Astrocyte of the cerebellum (primary cell): ENCODE measurements around the gene ADGB.

Experiments
- DNase-seq: peaks from one replicate; pipeline ENCODE4 v3.0.0-alpha.2; 2011; ENCODE audit warnings: low read depth
- H3K4me3 ChIP-seq: 2 replicates; pipeline ENCODE4 v1.5.1; 2011; ENCODE audit warnings: mild to moderate bottlenecking, low read depth, low read length, moderate library complexity
- in situ Hi-C: cut with HindIII; loops from 2 replicates; pipeline ENCODE4 v1.10.0; 2017; ENCODE audit warnings: low sequenced_read_pairs
- TF ChIP-seq, protein P1 (sequence below): IDR thresholded peaks from 2 replicates; pipeline ENCODE4 v1.5.1; 2012; ENCODE audit warnings: low read length, low read depth, moderate library complexity, mild to moderate bottlenecking; ENCODE audit errors: missing control alignments

ADGB gene

DNA sequence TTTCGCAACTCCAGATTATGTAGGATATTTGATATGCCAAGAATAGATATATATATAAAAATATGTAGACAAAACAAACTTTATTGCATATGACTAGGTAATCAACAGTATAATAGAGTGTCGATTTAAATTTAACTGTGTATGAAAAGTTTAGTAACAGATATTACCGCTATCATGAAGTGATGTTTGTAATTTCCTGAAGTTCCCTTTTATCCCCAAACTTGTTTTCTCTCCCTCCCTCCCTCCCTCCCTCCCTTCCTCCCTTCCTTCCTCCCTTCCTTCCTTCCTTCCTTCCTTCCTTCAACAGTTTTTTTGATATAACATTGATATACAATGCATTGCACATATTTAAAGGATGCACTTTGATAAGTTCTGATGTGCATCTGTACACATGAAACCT lies 15.2 kb downstream of the ADGB start:
- DNase-seq, result no peak
- TF ChIP-seq, protein P1, sequence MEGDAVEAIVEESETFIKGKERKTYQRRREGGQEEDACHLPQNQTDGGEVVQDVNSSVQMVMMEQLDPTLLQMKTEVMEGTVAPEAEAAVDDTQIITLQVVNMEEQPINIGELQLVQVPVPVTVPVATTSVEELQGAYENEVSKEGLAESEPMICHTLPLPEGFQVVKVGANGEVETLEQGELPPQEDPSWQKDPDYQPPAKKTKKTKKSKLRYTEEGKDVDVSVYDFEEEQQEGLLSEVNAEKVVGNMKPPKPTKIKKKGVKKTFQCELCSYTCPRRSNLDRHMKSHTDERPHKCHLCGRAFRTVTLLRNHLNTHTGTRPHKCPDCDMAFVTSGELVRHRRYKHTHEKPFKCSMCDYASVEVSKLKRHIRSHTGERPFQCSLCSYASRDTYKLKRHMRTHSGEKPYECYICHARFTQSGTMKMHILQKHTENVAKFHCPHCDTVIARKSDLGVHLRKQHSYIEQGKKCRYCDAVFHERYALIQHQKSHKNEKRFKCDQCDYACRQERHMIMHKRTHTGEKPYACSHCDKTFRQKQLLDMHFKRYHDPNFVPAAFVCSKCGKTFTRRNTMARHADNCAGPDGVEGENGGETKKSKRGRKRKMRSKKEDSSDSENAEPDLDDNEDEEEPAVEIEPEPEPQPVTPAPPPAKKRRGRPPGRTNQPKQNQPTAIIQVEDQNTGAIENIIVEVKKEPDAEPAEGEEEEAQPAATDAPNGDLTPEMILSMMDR, result no peak
- no peak overlapping the region for H3K4me3 ChIP-seq

DNA sequence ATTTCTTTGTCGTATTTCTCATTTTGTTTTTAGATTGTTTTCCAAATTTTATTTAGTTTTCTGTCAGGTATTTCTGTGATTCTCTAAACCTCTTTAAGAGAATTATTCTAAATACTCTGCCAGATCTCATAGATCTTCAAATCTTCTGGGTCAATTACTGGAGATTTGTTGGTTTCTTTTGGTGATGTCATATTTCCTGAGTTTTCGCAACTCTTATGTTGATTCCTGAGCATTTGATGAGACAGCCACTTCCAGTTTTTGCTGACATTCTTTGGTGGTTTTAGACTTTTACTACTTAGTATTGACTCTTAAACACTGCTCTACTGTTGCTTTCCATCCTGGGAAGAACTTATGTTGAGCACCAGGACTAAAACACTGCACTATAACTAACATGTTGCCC lies 21.9 kb downstream of the ADGB start:
- no peak for DNase-seq
- TF ChIP-seq, protein P1, result no peak
- no peak overlapping the region for H3K4me3 ChIP-seq
- in situ Hi-C loops, result no loop called here

More for the DNA sequence above, 15.2 kb downstream of the ADGB start:
- in situ Hi-C loops, result no loop called here

- TF ChIP-seq, protein P1, result no peak
- DNase-seq, result no peak
- H3K4me3 ChIP-seq, result no peak overlapping the region
- in situ Hi-C loops, result no loop called here
These were observed 29.6 kb downstream of the ADGB start for GRCh38 chr6:146628350-146628749.

GRCh38 chr6:146634022-146634421 lies 35.2 kb downstream of the ADGB start:
- TF ChIP-seq, protein P1, result no peak
- in situ Hi-C loops, result no loop called here
- DNase-seq, result no peak
- no peak overlapping the region for H3K4me3 ChIP-seq

DNA sequence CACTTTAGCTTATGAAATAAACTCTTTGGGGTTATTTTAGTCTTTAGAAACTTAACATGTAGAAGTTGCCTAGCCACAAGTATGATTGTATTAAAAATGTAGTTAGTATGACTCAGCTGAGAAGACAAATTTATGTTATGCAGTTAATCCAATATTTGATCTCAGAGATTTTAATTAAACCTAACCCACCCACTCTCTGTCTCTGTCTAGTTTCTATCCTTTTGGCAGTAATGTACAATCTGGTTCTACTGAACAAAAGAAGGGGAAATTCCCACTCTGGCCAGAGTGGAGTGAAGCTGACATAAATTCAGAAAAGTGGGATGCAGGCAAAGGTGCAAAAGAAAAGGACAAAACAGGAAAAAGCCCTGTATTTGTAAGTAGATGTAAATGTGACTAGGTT lies 36.4 kb downstream of the ADGB start:
- in situ Hi-C loops, result no loop called here
- no peak for DNase-seq
- no peak overlapping the region for H3K4me3 ChIP-seq
- TF ChIP-seq, protein P1, result no peak

DNA sequence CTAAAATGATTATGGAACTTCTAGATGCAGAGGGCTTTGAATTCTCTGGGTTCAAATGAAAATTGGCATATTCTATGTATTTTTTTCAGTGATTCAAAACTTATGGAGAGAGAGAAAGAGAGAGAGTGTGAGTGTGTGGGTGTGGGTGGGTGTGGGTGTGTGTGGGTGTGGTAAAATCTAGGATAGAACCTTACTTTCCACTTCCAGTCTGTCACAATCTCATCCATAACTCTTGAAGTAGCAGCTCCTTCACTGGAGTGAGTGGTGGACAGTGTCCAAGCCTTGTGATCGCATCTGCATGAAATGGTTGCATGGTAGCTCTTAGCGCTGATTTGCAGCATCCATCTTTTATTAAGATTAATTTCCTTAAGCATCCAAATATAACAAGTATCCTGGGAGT lies 37.7 kb downstream of the ADGB start:
- no peak overlapping the region for H3K4me3 ChIP-seq
- in situ Hi-C loops, result no loop called here

More for the DNA sequence above, 37.7 kb downstream of the ADGB start:
- no peak for DNase-seq
- TF ChIP-seq, protein P1, result no peak
